GM06990 (cell line): ENCODE results near the gene MYOG.

ENCODE experiments used
- DNase-seq: peaks from one replicate; pipeline ENCODE4 v3.0.0-alpha.2; 2011; ENCODE audit not compliant: insufficient read length; ENCODE audit errors: extremely low read depth
- H3K27me3 ChIP-seq: replicated peaks from 2 replicates; pipeline ENCODE4 v1.6.0; 2011; ENCODE audit warnings: low read length; ENCODE audit not compliant: control insufficient read depth, insufficient read depth
- H3K36me3 ChIP-seq: 2 replicates; pipeline ENCODE4 v1.5.1; 2011; ENCODE audit warnings: low read length; ENCODE audit not compliant: control insufficient read depth, insufficient read depth
- H3K4me3 ChIP-seq: replicated peaks from 2 replicates; pipeline ENCODE4 v1.5.1; 2011; ENCODE audit warnings: low read depth, mild to moderate bottlenecking, control low read depth, low read length
- TF ChIP-seq, protein P1 (sequence below): IDR thresholded peaks from 2 replicates; pipeline ENCODE4 v1.5.1; 2011; ENCODE audit warnings: low read length, control low read depth, mild to moderate bottlenecking, inconsistent platforms; ENCODE audit not compliant: insufficient read depth, poor library complexity, severe bottlenecking

Gene MYOG

DNA sequence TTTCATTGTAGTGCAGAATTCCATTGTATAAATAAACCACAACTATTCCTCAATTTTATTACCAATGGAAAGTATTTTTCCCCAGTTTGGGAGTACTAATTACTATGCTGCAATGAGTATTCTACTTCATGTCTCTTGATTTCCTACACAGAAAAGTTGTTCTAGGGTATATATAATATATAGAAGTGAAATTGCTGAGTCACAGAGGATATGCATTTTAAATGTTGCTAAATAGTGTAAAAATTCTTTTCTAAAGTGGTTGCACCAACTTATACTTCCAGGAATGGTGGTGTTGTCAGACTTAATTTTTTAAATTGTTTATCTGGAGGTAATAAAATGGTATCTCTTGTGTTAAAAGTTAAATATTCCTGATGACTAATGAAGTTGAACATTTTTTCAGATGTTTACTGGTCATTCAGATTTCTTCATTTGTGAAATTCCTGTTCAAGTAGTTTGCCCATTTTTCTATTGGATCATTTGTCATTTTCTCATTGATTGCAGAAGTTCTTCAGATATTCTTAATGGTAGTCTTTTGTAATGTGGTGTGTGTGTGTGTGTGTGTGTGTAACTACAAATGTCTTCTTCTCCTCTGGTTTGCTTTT, 19.1 kb upstream of the MYOG start:
- no peaks in the 10 kb centered on the region for H3K27me3 ChIP-seq
- no peak for DNase-seq
- TF ChIP-seq, protein P1, sequence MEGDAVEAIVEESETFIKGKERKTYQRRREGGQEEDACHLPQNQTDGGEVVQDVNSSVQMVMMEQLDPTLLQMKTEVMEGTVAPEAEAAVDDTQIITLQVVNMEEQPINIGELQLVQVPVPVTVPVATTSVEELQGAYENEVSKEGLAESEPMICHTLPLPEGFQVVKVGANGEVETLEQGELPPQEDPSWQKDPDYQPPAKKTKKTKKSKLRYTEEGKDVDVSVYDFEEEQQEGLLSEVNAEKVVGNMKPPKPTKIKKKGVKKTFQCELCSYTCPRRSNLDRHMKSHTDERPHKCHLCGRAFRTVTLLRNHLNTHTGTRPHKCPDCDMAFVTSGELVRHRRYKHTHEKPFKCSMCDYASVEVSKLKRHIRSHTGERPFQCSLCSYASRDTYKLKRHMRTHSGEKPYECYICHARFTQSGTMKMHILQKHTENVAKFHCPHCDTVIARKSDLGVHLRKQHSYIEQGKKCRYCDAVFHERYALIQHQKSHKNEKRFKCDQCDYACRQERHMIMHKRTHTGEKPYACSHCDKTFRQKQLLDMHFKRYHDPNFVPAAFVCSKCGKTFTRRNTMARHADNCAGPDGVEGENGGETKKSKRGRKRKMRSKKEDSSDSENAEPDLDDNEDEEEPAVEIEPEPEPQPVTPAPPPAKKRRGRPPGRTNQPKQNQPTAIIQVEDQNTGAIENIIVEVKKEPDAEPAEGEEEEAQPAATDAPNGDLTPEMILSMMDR = no peak
- no peaks in the 10 kb centered on the region for H3K36me3 ChIP-seq
- H3K4me3 ChIP-seq = no peak overlapping the region

DNA sequence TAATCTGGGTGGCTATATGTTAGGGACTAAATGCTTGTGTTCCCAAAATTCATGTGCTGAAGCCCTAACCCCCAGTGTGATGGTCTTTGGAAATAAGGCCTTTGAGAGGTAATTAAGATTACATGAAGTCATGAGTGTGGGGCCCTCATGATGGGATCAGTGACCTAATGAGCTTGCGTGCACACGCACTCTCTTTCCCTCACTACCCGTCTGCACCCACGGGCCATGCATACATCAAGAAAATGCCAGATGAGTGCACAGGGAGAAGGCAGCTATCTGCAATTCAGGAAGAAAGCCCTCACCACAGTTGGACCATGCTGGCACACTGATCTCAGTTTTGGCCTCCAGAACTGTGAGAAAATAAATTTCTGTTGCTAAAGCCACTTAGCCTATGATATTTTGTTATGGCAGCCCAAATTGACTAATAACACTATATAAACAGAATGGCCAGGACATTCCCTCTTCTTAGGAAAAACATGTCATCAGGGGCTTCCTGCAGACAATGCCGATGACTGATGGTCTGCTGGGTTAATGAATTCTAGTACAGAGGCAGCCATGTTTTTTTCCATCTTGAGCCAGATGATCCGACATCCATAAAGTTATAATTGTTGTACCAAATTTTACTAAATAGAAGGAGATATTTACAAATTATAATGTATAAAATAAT, 18.1 kb upstream of the MYOG start:
- Histone ChIP-seq H3K27me3 (no peaks in the 10 kb centered on the region), H3K36me3 (no peaks in the 10 kb centered on the region), H3K4me3 (no peak overlapping the region)
- TF ChIP-seq, protein P1 = no peak
- DNase-seq = no peak

DNA sequence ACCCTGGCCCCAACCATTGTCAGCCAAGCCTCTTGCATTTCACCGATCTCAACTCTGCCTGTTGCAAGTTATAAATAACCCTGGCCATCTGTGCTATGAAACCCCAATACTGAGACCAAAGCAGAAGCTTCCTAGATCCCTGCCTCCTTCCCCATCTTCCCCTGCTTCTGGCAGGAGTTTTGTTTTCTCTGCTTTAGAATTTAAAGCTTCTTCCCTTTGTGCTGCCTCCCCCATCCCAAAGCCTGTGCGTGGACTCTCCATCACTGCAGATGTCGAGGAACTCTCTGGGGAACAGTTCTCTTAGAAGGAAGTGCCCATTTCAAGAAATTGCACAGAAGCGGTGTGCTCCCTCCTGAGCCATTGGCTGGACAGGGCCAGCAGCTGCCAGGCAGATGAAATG, 17.4 kb upstream of the MYOG start:
- TF ChIP-seq, protein P1 = no peak
- H3K27me3 ChIP-seq = no peaks in the 10 kb centered on the region
- H3K4me3 ChIP-seq = no peak overlapping the region
- DNase-seq = no peak
- no peaks in the 10 kb centered on the region for H3K36me3 ChIP-seq

DNA sequence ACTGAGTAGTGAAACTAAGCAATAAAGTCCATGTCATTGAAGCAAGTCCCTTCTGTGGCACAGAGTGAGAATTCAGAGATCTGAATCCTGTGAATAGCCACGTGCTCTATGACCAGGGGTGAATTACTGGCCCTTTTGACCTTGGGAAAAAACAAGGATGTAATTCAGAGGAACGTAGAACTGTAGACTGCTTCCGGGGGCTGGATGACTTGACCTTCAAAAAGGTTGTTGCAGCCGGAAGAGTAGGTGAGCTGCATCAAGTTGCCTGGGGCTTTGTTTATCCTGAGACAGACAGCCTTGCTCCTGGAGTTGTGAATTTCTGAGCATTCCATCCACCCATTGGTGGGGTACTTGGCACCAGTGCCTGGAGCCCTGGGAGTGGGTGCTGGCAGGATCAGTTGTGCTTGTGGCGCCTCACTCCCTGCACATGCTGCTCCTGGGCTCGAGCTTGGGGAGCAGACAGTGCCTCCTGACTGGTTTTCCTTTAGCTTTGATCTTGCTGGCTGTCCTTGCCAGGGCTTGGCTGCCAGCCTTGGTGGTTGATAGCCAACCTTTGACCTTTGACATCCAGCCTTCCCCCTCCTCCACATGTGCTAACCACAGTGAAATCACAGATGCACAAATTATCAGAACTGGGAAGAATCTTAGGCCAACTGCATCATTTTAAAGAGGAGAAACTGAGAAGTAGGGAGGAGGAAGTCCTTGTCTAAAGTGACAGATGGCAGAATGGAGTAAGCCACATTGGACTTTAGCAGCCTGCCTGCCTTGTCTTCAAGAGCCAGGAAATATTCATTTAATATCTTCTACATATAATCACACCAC, 16.2 kb upstream of the MYOG start:
- Histone ChIP-seq H3K27me3 (no peaks in the 10 kb centered on the region), H3K36me3 (no peaks in the 10 kb centered on the region), H3K4me3 (no peak overlapping the region)
- TF ChIP-seq, protein P1 = no peak
- no peak for DNase-seq

DNA sequence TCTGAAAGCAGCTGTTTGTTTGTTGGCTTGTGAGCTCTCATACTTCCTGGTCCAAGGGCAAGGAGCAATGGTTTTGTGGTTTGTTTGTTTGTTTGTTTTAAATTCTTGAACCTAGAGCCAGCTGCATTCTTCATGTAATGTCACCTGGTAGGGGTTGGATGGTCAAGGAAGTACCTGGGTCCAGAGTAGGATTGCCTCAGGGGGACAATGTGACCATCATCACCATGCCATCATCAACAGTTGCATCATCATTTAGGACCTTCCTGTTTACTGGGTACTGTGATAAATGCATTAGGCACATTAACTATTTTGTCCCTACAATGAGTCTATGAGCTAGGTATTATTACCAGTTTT, 14.7 kb upstream of the MYOG start:
- TF ChIP-seq, protein P1 = no peak

More for the DNA sequence above, 14.7 kb upstream of the MYOG start:
- Histone ChIP-seq H3K36me3 (no peaks in the 10 kb centered on the region), H3K4me3 (no peak overlapping the region), H3K27me3 (no peaks in the 10 kb centered on the region)
- DNase-seq = no peak
